Activated T-cell treated with anti-CD3 and anti-CD28 coated beads, Interleukin-2, amount 50 U/mL, for 24 hours (primary cell): ENCODE measurements around the gene KRR1.

ENCODE experiments used
- DNase-seq: peaks from one replicate; pipeline ENCODE4 v3.0.0-alpha.2; 2020
- H3K27ac Mint-ChIP-seq: 2 replicates; pipeline ENCODE4 v1.8.0; 2020; ENCODE audit warnings: mild to moderate bottlenecking, mixed read lengths
- H3K27me3 Mint-ChIP-seq: 2 replicates; pipeline ENCODE4 v1.8.0; 2020; ENCODE audit warnings: mixed read lengths
- H3K36me3 Mint-ChIP-seq: 2 replicates; pipeline ENCODE4 v1.8.0; 2020; ENCODE audit warnings: low read depth, mixed read lengths
- H3K4me1 Mint-ChIP-seq: 2 replicates; pipeline ENCODE4 v1.8.0; 2020; ENCODE audit warnings: low read depth, mixed read lengths
- H3K4me3 Mint-ChIP-seq: 2 replicates; pipeline ENCODE4 v1.8.0; 2020; ENCODE audit warnings: mild to moderate bottlenecking, moderate library complexity, mixed read lengths
- H3K9me3 Mint-ChIP-seq: 2 replicates; pipeline ENCODE4 v1.8.0; 2020; ENCODE audit warnings: mixed read lengths

Gene KRR1

DNA sequence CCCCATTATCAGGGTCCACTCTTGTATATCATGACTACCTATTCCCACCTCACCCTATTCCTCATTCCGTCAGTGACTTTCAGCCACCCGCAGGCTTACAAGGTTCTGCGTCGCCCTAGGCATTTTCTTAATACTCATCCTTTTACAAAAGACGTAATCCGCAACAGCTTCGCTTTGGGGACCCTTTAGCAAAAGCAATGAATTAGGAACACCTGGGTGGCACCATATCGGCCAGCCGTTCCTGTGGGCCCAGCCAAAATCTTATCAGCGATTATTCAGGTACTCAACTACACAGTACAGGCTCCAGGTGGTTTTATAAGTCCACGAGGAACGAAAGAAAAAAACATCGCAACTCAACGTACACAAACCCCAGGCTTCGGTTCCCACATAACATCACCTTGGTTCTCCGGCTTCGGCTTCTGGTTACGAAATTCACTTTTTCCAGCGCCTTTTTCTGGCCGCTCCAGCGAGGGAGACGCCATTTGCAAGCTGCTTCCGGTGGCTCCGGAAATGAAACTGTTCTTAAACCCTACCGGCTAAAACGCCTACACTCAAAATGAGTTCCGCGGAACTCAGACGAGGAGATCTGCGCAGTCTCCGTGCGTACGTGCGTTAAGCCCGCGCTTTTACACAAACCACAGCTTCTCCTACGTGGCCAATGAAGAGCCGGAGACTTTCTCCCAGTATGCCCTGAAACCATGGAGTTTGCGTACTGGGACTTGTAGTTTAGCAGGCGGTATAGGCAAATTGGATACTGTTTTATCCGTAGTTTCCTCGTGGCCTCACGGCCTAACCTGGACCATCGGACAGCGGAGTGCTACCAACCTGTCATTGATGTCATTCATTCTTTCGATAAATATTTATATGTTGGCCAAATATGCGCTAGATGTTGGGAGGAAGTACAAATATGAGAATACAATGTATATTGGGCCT lies at the start of gene KRR1:
Gene KRR1, minus strand, starts transcription at position 494 of the 933 bp plus-strand sequence. Its CDS starts 12 bp downstream, at position 482.
- Mint-ChIP-seq H3K9me3 (peaks cover 3% of the 10 kb centered on the region), H3K27me3 (no peaks in the 10 kb centered on the region), H3K36me3 (peaks cover 45% of the 10 kb centered on the region)

DNA sequence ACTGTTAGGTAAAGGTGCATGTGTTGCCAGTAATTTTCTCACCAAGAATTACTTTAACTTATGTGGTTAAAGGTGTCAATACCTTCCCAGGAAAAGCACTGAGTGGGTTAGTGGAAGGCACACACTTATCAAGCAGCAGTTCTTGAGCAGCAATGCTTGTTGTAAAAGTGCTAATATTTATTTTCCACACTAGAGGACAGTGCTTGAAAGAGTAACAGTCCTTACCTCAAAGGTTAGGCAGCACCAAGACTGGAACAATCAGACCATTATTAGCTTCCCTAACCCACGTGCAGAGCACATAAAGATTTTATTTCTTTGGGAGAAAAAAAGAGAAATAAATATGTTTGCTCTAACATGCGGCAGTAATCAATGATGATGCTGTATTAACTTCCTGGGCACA lies 48.8 kb upstream of the KRR1 start:
- no peaks in the 10 kb centered on the region for H3K36me3 Mint-ChIP-seq
- H3K27ac Mint-ChIP-seq = no peak overlapping the region
- no peak for DNase-seq
- H3K27me3 Mint-ChIP-seq = peaks cover 56% of the 10 kb centered on the region
- H3K4me3 Mint-ChIP-seq = no peak overlapping the region
- H3K4me1 Mint-ChIP-seq = peaks cover 3% of the 10 kb centered on the region
- no peaks in the 10 kb centered on the region for H3K9me3 Mint-ChIP-seq

More for the DNA sequence above, at the start of gene KRR1:
- Mint-ChIP-seq H3K4me1 (peaks cover 38% of the 10 kb centered on the region), H3K4me3 (peak within 1 kb of the TSS; percentile 97), H3K27ac (peak within 1 kb of the TSS; percentile 99)
- peak; percentile 86 for DNase-seq

DNA sequence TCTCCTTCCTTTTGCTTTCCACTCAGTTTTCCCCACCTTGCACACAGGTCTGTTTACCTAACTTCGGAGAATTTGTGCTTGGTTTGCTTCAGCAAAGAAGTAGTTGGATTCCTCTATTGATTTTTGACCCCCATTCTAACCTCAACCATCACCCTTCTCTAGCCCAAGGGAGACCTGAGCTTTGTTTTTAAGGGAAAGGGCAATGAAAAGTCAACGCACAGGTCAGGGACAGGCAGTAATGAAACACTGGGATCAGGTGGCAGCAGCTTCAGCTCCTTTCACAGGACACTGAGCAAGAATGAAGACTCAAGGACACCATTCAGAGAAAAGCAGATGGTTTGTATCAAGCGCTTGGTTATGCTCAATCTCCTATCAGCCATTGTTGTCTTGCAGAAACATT lies 46.9 kb upstream of the KRR1 start:
- no peaks in the 10 kb centered on the region for H3K36me3 Mint-ChIP-seq
- peaks cover 49% of the 10 kb centered on the region for H3K27me3 Mint-ChIP-seq
- H3K4me3 Mint-ChIP-seq = no peak overlapping the region
- DNase-seq = no peak
- peaks cover 3% of the 10 kb centered on the region for H3K4me1 Mint-ChIP-seq
- H3K9me3 Mint-ChIP-seq = no peaks in the 10 kb centered on the region
- no peak overlapping the region for H3K27ac Mint-ChIP-seq

DNA sequence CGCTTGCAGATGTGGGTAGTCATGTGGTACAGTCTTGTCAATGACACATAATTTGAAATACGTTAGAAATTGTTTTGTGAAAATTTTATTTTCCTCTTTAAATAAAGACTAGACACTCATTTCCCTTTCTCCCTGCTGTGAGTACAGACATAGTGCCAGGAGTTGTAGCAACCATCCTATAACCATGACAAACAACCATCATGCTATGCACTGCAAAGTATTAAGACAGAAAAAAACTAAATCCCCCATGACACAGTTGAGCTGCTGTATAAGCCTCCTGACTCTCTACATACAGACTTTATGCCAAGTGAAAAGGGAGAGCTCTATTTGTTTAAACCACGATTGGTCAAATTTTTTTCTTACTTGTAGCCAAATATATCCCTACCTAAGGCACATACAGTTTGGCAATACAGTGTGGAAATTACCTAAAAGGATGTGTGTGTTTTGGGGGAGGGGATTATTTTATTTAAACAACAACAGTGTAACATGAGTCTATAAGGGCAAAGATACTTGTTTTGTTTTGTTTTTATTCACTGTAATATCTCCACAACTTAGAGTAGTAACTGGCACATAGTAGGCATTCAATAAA lies 45.0 kb upstream of the KRR1 start:
- H3K9me3 Mint-ChIP-seq = no peaks in the 10 kb centered on the region

DNA sequence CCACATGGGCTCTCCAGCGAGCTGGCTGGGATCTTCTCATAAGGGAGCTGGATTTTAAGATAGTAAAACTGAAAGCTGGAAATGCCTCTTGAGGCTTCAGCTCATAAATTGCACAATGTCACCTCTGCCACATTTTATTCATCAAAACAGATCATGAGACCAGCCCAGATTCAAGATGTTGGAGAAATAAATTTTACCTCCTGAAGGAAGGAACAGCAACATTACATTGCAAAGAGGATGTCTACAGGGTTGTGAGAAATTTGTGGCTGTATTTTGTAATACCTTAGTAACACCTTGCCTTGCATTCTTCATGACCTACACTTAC lies 43.1 kb upstream of the KRR1 start:
- no peaks in the 10 kb centered on the region for H3K36me3 Mint-ChIP-seq
- H3K4me1 Mint-ChIP-seq = peaks cover 13% of the 10 kb centered on the region
- H3K9me3 Mint-ChIP-seq = no peaks in the 10 kb centered on the region
- H3K27ac Mint-ChIP-seq = no peak overlapping the region
- H3K4me3 Mint-ChIP-seq = no peak overlapping the region
- H3K27me3 Mint-ChIP-seq = peaks cover 45% of the 10 kb centered on the region
- DNase-seq = no peak

More for the DNA sequence above, 45.0 kb upstream of the KRR1 start:
- DNase-seq = no peak
- peaks cover 3% of the 10 kb centered on the region for H3K4me1 Mint-ChIP-seq
- H3K36me3 Mint-ChIP-seq = no peaks in the 10 kb centered on the region
- H3K4me3 Mint-ChIP-seq = no peak overlapping the region
- no peak overlapping the region for H3K27ac Mint-ChIP-seq
- H3K27me3 Mint-ChIP-seq = peaks cover 43% of the 10 kb centered on the region

DNA sequence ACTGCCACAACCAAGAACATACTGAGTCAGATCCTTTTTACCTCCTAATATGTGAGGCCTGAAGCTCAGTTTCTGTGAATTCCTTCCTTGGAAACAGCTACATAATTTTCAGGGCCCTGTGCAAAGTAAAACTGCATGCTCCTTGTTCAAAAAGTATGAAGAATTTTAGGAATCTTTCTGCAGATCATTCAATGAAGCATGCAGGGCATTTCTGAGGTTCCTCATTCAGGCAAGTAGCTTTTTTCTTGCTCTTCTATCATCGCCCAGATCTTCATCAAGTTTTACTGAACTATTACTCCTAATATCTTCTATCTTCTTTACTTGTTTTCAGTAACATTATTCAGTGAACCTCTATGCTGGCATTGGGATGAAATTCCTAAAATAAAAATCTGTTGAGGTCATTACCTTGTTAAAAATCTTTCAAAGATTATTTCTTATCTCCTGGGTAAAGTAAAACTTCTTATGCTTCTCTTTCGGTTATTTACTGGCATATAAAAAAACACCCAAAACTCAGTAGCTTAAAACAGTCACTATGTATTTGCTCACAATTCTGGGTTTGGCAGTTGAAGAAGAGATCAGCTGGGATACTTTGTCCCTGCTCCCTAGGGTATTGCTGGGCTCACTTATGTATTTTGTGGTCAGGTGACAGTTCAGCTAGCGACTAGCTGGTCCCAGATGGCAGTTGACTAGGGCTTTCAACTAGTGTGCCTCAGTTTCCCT lies 42.6 kb upstream of the KRR1 start:
- Mint-ChIP-seq H3K4me3 (no peak overlapping the region), H3K36me3 (no peaks in the 10 kb centered on the region), H3K27me3 (peaks cover 44% of the 10 kb centered on the region), H3K27ac (no peak overlapping the region), H3K9me3 (no peaks in the 10 kb centered on the region), H3K4me1 (peaks cover 10% of the 10 kb centered on the region)
- no peak for DNase-seq

DNA sequence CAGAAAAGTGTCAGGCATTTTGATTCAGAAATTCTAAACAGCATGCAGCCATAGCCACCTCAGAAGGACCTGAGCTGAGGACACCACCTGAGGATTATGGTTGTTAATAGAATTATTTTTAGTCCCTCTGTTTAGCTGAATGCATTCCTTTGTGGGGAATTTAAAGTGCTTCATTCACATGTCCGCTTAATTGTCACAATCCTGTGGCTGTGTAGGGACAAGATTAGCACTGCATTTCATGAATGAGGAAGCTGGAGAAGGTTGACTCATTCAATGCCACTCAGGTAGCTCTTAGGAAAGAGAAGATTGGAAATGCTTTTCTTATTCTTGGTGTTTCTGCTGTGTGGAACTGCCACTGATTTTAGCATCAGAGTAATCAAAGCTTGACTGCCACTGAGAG lies 42.0 kb upstream of the KRR1 start:
- Mint-ChIP-seq H3K9me3 (no peaks in the 10 kb centered on the region), H3K27ac (no peak overlapping the region), H3K4me3 (no peak overlapping the region), H3K4me1 (peaks cover 10% of the 10 kb centered on the region), H3K27me3 (peaks cover 46% of the 10 kb centered on the region), H3K36me3 (no peaks in the 10 kb centered on the region)
- DNase-seq = no peak

DNA sequence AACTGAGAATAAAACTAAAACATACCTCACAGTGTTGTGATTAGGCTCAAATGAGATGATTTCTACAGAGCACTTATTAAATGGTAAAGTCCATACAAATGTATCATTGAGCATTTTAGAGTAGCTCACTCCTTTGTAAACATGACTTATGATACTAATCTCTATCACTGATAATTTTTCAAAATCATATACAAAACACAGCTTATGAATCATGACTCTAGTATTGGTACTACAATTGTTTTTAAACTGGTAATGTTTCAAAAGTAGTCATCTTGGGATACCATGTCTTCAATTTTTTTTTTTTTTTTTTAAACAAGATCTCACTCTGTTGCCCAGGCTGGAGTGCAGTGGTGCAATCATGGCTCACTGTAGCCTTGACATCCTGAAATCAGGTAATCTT lies 40.1 kb upstream of the KRR1 start:
- Mint-ChIP-seq H3K4me1 (peaks cover 10% of the 10 kb centered on the region), H3K27ac (no peak overlapping the region), H3K4me3 (no peak overlapping the region), H3K9me3 (no peaks in the 10 kb centered on the region), H3K27me3 (peaks cover 52% of the 10 kb centered on the region), H3K36me3 (no peaks in the 10 kb centered on the region)
- no peak for DNase-seq

DNA sequence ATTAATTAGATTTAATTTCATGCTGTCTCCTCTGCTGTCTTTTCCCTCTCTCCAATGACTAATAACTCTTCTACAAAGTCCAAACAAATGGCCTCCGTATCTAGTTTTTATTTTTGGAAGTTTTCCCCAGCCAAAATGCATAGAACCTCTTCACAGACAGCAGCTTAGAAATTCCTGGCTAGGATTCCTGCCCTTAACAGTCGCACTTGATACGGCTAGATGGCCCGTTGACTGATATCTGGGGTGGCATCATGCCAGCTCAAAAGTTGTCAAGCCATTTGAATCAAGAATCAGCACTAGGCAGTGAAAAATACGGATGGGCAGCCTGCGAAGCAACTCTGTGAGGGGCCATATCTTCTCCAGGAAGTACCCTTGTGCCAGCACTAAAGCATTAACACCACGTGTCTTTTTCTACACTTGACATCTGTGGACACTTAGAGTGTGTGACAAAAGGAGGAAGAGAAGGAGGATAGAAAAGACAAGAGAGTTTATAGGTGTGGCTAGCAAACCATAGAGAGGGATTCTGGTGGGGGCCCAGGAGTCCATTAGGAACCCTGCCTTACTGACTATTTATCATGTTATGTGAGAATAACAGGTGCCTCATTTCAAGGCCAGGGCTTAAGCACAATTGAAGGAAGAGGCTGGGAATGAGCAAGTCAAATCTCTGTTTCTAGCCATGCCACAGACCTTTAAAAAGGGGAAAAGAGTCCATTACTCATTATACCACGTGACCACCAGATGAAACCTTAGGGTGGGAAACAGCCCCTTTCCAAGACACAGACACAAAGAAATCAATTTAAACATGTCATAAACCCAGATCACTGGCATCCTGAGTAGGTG lies 39.2 kb upstream of the KRR1 start:
- H3K4me1 Mint-ChIP-seq = peaks cover 10% of the 10 kb centered on the region
- no peaks in the 10 kb centered on the region for H3K9me3 Mint-ChIP-seq
- peaks cover 56% of the 10 kb centered on the region for H3K27me3 Mint-ChIP-seq
- no peak overlapping the region for H3K27ac Mint-ChIP-seq
- DNase-seq = no peak
- H3K36me3 Mint-ChIP-seq = no peaks in the 10 kb centered on the region
- H3K4me3 Mint-ChIP-seq = no peak overlapping the region

DNA sequence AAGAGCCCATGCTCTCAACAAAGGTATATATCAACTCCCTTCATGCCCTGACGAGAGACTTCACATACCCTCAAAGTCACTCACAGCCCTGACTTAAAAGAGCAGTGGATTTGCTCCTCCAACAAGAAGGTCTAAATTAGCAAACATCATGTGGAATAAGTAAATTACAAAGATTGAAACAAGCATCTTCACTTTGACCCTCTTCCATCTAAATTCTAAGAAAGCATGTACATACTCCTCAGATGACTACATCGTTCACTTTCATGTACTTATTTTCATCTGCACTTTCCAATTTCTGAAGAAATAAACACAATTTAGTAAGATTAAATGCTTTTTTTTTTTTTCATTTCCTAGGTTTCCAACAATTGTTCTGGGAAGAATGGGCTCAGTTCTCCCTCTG lies 38.6 kb upstream of the KRR1 start:
- Mint-ChIP-seq H3K27me3 (peaks cover 57% of the 10 kb centered on the region), H3K4me1 (peaks cover 10% of the 10 kb centered on the region), H3K36me3 (no peaks in the 10 kb centered on the region), H3K9me3 (no peaks in the 10 kb centered on the region), H3K4me3 (no peak overlapping the region), H3K27ac (no peak overlapping the region)
- no peak for DNase-seq

DNA sequence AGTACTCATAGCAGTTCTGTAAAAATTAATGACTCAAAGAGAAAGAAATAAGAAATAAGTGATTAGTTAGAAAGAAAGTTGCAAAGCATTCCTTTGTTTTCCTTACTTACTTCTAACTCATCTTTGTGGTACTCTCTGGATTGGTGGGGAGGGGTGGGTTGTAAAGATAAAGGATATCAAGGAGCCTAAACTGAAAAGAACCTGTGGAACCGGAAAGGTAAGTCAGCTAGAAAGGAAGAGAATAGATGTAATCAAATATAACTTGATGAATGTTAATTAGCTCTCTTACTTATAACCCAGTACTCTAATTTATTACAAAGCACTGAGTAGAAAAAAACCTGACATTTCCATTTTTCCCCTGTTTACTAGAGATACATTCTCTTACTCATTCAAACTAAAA lies 37.5 kb upstream of the KRR1 start:
- no peaks in the 10 kb centered on the region for H3K36me3 Mint-ChIP-seq
- no peak for DNase-seq
- H3K4me3 Mint-ChIP-seq = no peak overlapping the region
- no peak overlapping the region for H3K27ac Mint-ChIP-seq
- peaks cover 62% of the 10 kb centered on the region for H3K27me3 Mint-ChIP-seq
- peaks cover 10% of the 10 kb centered on the region for H3K4me1 Mint-ChIP-seq
- no peaks in the 10 kb centered on the region for H3K9me3 Mint-ChIP-seq

DNA sequence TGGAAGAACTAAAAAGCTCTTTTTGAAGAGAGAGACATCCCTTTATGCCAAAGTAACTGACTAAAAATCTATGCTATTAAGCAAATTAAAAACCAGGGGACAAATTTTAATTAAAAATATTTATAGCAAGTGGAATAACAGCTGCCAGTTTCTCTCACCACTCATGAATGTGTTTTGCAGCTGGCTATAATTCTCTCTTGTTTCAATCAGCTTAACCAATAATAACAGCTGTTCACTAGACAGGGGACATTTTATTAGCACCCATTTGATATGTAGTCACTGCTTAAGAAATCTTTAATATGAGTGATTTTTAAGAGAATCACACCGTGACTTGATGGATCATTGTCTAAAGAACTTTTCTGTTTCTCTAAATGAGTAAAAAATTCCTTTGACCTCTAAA lies 34.2 kb upstream of the KRR1 start:
- Mint-ChIP-seq H3K27me3 (peaks cover 57% of the 10 kb centered on the region), H3K9me3 (no peaks in the 10 kb centered on the region), H3K4me1 (peaks cover 3% of the 10 kb centered on the region)

DNA sequence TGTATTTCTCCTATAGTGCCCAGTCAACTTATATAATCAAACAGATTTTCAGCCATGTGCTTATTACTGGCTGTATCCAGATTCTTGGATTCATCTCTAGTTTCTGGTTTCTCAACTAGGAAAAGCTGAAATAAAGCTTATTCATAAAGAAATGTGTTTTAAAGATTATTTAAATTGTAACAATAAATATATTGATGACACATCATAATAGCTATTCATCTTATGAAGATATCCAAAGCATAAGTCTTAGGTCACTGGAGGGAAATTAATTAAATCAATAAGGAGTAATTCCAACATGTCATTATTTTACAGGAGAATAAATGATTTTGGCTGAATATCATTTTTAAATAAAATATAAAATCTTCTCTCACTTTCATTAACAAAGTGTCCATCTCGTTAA lies 32.1 kb upstream of the KRR1 start:
- no peaks in the 10 kb centered on the region for H3K36me3 Mint-ChIP-seq
- no peak for DNase-seq
- no peak overlapping the region for H3K4me3 Mint-ChIP-seq
- no peaks in the 10 kb centered on the region for H3K4me1 Mint-ChIP-seq
- no peaks in the 10 kb centered on the region for H3K9me3 Mint-ChIP-seq
- H3K27ac Mint-ChIP-seq = no peak overlapping the region
- peaks cover 40% of the 10 kb centered on the region for H3K27me3 Mint-ChIP-seq

More for the DNA sequence above, 34.2 kb upstream of the KRR1 start:
- no peak for DNase-seq
- no peaks in the 10 kb centered on the region for H3K36me3 Mint-ChIP-seq
- H3K4me3 Mint-ChIP-seq = no peak overlapping the region
- no peak overlapping the region for H3K27ac Mint-ChIP-seq

DNA sequence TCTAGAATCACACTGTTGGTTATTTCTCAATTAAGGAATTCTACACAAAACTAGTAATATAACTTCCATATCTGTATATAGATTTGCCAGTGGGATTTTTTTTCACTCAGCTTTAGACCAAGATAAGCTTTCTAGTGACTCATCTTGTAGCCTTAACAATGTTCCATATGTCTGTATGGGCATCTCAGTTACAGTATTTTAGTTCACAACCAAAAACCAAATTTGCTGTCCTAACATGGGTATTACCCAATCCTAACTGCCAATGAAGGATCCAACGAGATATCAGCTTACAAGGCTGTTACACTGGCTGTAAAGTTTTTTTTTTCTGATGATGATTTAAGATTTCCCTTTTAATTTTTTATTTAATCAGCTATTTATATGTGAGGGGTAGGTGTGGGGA lies 31.5 kb upstream of the KRR1 start:
- Mint-ChIP-seq H3K4me1 (no peaks in the 10 kb centered on the region), H3K36me3 (no peaks in the 10 kb centered on the region), H3K27me3 (peaks cover 34% of the 10 kb centered on the region), H3K4me3 (no peak overlapping the region), H3K27ac (no peak overlapping the region), H3K9me3 (no peaks in the 10 kb centered on the region)
- DNase-seq = no peak
